ENCODE data around the gene RHOBTB3. TPM values are rescaled to one million over a fixed set of nuclear protein-coding genes. Genes with fewer than 3 reads are reported as not detected.
A peak's percentile ranks its signal among the peaks of the same experiment; 100 is the strongest.

RHOBTB3 gene
- total RNA-seq, 1 experiment from 2014 or later, result 285 TPM

DNA sequence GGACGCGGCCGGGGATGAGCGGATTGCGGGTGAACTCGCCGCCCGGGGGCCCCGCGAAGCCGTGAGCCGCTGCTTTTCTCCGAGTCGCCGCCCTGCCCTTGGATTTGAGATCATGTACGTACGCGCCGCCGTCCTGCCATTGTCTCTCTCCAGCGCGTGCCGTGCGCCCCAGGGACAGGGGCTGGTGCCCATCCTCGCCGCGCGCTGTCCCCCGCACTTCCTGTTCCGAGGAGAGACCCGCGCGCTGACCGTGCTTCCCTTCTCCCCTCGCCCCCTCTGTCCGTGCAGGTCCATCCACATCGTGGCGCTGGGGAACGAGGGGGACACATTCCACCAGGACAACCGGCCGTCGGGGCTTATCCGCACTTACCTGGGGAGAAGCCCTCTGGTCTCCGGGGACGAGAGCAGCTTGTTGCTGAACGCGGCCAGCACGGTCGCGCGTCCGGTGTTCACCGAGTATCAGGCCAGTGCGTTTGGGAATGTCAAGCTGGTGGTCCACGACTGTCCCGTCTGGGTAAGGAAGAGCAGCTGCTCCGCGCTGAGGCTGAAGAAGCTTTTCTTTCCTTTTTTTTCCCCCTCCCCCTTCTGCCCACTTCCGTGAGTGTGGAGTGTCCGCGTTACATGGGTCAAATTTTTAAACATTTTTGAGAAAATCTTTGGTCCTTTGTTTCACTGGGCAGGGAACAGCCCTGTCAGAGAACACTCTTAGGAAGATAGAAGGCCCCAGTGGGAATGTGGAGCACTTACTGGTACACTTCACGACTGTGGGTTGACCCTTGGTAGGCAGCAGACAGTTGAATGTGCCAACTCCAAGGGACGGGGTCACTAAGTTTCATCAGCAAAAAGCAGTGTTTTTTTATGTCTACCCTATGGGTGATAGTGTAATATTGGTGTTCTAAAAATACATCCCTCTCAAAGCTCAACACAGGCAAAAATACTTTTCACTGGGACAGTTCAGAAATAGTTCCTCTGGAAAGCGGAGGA lies 727 bp downstream of the RHOBTB3 start:
- peak; percentile 72 for DNase-seq (ENCODE audit: low read depth)

DNA sequence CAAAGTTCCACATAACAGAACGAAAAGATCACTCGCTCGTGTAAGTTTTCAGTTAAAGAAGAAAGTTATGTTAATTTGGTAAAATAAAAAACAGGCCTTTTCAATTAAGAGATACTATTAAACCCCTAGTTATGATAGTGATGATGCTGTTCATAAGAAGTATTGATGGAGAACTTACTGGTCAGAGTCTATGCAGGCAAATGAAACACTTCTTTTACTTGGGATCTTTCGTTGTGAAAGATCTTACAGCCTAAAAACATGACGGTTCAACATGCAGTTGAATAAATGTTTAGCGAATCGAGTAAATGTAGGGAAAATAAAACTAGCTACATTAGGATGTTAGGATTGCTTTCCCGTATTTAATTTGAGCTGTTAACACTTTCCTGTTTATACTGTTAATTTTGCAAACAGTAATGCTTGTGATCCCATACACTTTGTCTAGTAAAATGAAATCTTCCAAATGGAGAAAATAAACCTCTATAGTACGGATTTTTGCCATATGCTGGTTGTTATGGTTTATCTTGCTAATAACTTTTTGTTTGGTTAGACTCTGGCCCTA lies 2.0 kb downstream of the RHOBTB3 start:
- DNase-seq (ENCODE audit: low read depth), result no peak

DNA sequence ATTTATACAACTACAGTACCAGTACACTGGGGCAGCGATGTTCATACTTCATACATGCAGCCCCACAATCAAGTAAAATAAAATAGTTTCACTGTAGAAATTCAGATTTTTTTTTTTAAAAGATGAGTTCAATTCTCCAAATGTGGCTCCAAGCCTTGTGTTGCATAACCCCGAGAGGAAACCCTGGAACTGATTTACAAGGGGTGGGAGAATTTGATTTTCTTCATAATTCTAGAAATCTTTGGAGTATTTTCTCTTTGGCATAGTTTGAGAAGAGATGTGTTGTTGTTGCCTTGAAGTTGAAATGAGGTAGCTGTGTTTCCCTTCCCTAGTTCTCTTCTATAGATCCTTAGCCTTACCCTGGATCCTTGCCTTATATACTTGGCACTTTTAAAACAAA lies 3.1 kb downstream of the RHOBTB3 start:
- no peak for DNase-seq (ENCODE audit: low read depth)

DNA sequence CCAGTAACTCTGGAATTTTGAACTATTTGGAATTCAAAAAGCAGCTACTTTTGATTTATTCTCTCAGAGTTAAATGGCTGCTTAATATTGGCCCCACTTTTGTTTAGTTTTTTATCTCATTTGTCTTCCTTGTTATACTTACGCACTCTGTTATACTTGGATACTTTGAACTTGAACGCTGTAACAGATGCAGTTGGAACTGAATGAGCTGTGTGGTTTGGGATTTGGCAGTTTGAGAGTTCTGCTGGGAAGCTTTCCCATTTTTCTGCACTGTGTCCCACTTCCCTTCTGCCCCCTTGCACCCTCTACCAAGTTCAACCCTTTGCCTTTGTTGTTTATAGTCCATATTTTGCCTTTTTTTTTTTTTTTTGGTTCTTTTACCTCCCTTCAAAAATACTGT lies 3.8 kb downstream of the RHOBTB3 start:
- DNase-seq (ENCODE audit: low read depth), result peak; percentile 53

DNA sequence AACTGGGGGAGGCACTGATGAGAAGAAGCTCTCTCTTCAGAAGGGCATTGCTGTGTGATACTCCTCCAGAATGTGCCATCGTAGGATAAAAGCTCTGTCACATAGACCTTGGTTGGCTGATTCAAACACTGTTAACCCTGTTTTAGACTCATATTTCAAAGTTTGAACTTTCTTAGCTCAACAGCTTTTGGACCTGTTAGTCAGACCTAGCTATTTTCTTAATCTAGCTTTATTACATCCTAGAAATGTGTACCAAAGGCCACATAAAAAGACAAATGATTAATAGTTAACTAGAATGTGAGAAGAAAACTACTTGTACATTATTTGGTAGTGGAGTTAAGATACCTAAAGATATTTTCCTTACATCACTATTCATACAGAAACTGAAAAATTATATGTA lies 4.3 kb downstream of the RHOBTB3 start:
- no peak for DNase-seq (ENCODE audit: low read depth)

DNA sequence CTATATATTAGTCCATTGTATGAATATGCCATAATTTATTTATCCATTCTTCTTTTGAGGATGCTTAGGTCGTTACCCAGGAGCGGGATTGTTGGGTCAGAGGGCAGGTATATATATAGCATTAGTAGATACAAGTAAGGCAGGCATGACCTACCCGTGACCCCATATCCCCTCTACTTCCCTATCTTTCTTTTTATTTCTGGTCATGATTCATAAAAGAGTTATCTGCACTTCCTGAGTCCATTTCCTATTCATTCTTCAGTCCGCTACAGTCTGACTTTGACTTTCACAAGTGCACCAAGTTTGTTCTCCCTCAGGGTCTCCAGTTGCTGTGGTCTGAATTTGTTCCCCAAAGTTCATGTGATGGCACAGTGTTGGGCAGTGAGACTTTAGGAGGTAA lies 6.9 kb downstream of the RHOBTB3 start:
- no peak for DNase-seq (ENCODE audit: low read depth)

DNA sequence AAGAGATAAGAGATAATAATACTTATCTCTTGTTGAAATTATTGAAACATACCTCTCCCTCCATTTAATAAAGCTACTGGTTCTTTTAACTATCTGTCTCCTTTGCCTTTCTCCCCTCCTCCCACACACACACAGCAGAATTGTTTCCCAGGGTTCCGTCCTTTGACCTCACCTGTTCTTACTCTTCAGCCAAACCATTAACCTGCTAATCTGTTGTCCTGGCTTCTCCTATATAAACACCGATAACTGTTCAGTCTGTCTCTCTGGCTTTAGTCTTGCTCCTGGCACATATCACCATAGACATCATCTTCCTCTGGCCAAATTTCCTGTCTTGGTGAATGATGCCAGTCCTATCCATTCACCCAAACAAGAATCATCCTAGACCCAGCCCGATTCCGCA lies 7.7 kb downstream of the RHOBTB3 start:
- DNase-seq (ENCODE audit: low read depth), result no peak

DNA sequence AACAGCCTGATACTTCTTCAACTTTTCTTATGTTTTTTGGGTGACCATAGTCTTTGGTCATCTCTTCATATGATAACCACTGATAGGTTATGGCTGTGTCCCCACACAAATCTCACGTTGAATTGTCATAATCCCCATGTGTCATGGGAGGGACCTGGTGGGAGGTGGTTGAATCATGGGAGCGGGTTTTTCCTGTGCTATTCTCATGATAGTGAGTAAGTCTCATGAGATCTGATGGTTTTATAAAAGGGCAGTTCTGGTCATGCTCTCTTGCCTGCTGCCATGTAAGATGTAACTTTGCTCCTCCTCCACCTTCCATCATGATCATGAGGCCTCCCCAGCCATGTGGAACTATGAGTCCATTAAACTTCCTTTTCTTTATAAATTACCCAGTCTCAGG lies 8.7 kb downstream of the RHOBTB3 start:
- no peak for DNase-seq (ENCODE audit: low read depth)

DNA sequence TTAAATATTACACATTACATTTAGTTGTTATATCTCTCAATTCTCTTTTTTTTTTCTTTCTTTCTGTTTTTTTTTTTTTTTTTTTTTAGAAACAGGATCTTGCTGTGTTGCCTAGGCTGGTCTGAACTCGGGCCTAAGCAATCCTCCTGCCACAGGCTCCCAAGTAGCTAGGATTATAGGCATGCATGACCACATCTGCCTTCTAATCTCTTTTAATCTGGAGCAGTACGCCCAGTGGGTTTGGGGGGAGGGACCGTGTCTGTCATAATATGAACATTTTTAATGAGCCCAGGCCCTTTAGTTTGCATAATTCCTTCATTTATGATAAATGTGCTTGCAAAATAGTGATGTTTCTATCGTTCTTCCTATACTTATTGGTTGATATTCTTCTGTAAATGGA lies 10.3 kb downstream of the RHOBTB3 start:
- DNase-seq (ENCODE audit: low read depth), result no peak

DNA sequence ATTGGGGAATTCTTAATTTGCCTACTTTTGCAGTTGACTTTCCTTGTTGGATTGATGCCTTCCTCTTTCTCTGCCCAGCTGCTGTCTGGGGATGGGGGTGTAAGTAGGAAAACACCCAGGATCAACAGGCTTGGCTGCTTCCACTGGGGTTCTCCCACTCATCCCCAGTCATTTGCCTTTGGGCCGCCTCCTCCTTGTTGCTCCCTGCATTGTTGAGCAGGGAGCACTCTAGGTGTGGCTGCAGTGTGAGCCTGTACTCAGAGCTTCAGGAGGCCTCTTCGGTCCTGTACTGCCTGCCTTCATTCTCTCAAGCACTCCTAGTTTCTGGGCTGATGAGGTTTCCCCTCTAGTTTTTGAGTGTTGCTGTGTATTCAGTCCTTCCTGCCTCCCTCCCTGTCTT lies 12.1 kb downstream of the RHOBTB3 start:
- no peak for DNase-seq (ENCODE audit: low read depth)

DNA sequence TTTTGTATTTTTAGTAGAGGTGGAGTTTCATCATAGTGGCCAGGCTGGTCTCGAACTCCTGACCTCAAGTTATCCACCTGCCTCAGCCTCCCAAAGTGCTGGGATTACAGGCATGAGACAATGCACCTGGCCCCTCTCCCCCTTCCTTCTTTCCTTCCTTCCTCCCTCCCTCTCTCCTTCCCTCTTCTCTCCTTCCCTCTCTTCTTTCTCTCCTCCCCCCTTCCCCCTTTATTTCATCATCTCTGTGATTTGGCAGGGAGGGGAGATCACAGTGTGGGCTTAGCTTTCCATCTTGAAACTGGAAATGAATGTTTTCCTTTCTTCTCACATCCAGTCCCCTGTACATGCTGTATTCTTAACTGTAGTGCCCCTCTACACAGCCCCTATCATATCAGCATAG lies 12.7 kb downstream of the RHOBTB3 start:
- no peak for DNase-seq (ENCODE audit: low read depth)

DNA sequence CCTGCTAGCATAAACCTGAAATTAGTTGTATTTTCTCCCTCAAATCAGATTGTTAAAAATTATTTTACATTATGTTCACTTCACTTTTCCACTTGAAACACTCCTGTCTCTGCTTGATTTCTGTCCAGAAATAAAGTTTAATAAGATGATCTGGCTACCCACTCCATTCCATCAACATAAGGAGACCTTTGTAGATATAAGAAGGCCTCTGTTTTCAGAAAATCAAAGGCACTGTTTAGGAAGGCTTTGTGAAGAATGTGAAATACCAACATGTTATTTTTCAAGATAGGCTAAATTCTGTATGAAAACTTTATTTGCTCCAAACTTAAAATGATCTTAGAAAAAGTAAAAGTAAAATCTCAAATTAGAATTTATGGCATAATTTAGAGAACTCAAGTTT lies 15.1 kb downstream of the RHOBTB3 start:
- DNase-seq (ENCODE audit: low read depth), result no peak

DNA sequence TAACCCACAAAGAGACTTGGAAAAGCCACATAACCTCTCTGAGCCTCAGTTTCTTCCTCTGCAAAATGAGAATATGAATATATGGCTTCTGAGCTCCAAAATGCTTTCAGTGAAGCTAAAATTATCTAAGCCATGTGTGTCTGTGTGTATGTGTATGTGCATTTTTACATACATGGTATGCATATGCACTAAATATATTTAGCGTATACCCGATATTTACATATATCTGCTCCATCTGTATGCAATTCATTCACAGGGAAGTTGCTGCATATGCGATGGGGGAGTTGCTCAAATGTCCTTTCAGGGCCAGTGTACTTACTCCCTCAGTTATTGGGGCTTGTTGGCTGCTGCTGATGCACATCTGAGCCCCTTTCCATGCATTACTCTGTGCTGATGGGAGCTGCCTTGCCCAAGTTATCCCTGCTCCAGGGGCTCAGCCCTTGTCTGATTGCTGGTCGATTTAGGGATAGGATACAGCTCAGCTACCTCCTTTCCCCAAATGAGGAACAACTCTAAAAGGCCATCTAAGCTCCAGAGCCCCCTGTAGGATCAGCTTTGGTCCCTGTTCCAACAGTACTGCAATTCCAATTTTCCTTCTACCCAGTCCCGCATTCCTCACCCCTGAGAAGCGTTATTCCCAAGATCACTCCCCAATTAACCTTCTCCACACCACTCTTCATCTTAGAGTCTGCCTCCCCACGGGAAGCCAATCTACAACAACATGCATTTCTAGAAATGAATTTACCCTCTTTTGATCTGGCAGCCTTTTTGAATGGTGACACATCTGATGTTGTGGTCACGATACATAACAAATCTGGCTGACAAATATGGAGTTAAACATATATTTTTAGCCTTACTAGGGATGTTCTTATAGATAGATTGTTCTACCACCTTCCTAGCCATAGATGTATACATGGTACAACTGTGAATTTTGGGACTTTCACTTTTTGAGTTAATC lies 15.9 kb downstream of the RHOBTB3 start:
- DNase-seq (ENCODE audit: low read depth), result no peak

DNA sequence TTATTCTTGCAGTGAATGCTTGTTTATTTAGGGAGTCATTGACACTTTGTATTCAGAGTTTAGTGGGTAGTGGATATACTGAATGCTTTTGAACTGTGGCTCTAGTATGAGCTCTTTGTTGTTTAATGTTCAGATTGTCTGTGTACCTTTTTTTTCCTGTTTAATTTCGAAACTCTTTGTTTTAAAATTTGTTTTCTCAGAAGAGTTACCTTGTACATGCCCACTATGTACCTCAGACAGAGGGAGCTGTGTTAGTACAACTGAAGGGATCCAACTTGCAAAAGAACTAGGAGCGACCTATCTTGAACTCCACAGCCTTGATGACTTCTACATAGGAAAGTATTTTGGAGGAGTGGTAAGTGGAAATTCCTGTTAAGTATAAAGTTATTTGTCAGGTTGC lies 17.0 kb downstream of the RHOBTB3 start:
- no peak for DNase-seq (ENCODE audit: low read depth)

DNA sequence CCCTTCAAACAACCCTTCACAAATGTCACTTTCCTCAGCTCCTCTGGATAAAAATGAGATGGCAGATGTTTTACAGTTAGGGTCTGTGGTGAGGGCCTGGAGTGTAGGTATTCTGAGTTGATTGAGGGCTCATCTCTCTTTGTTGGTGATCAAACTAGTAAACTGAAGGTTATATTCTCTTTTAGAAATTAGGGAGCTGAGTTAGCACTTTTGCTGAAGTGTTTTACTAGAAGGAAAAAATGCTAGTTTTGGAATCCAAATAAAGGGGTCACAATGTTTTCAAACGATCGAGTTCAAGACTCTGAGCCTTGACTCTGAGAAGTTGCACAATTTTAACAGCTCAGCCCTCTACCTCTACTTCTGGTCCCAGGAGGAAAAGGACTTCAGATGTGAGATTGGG lies 23.4 kb downstream of the RHOBTB3 start:
- DNase-seq (ENCODE audit: low read depth), result no peak

DNA sequence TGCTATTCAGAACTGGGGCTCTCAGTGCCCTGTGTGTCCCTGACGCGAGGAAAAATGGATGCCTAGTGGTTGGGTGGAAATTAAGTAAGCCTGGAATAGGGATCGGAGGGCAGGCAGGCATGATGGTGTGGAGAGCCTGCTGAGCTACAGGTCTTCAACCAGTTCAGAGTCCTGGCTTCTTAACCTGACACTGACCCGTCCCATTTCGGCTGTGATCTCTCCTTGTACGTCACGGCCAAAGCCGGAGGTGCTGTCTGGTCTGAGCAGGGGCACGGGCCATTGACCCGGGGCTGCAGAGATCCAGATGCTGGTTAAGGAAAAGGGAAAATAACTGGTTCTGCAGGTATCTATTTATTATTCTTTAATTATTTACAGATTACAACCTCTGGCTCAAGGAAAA lies 27.9 kb downstream of the RHOBTB3 start:
- DNase-seq (ENCODE audit: low read depth), result no peak

DNA sequence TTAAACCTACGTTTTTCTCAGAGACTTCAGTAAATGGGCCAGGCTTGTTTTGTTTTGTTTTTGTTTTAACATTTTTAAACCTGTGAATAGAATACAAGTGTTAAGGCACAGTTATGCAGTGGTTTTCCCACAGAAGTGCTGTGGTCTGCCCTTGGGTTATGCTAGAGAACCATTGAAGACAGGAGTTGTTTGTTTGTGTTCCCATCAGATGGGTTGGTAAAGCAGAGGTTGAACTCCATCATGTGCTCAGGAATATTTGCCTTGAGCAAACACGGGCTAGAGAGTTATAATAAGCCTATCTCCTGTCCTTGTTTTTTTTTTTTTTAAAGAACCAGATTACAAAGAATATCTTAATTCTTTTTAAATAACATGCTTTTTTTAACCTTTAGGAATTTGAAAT lies 28.5 kb downstream of the RHOBTB3 start:
- DNase-seq (ENCODE audit: low read depth), result peak; percentile 89

DNA sequence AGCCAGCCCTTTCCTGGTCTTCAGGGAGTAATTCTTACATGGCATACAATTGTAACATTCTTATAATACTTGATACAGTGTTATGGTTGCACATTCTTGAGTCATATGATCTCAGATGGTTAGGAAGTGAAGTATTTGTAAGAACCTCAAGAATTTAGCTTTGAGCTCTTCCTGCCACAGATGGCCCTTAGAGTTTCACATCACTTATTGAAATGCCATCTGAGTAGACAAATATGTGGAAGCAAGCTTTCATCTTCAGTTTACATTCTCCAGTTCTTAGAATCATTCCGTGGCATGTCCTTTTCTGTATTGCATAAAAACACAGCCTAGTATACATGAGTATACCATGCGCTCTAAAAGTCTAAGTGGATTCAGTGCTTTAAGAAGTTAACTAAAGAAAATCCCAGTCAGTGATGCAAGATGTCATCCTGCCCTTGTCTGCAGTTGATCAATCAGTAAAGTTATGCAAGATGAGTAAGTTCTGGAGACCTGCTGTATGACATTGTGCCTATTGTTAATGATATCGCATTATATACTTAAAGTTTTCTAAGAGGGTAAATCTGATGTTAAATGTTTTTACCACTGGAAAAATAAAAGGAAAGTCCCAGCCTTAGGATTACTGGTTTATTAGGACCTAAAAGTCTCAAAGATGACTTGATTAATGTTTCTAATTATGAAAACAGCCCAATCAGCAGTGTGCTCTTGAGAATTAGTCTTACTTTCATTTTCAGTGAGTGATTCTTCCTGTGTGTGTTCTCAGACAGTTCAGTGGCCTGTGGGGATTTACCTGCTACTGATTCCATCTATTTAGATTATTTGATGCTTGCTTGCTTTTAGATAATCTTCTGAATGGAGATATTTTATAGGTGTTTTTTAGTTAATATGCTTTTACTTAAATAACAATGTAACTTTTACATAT lies 29.4 kb downstream of the RHOBTB3 start:
- DNase-seq (ENCODE audit: low read depth), result peak; percentile 96

DNA sequence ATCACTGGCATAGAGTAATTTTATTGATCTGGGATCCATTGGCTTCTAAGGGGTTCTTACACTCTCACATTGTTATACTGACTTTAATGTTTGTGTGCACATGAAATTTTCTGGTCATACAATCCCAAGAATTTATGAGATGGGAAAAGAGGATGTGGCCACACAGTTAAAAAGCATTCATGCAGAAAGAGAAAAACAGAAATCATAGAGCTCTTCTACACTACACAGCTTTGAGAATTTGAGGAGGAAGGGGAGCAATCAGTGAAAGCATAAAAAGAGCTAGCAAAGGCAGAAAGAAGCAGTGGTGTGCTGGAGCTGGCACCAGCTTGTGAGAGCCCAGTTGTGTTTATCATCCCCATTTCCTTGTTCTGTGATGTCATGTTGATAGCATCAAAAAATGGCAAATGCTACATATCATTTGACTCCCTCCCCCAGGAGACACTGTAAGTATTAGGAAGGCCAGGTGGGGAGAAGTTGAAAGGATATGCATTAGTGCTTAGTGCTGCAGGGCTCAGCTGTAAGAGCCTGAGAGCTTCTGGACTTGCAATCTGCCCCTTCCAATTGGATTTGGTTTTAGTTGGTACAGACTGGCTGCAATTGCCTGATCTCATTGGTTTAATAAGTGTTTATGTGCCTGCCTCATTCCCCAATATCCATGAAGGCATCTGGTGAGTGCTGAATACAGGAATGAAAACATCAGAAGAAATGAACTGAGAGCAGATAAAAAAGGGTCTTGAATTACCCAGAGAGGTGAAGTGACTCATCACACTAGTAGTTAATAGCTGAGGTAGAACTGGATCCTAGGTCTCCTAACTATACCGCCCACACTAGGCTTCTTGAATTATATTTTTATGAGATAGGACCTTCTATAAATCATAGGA lies 30.9 kb downstream of the RHOBTB3 start:
- peak; percentile 66 for DNase-seq (ENCODE audit: low read depth)

DNA sequence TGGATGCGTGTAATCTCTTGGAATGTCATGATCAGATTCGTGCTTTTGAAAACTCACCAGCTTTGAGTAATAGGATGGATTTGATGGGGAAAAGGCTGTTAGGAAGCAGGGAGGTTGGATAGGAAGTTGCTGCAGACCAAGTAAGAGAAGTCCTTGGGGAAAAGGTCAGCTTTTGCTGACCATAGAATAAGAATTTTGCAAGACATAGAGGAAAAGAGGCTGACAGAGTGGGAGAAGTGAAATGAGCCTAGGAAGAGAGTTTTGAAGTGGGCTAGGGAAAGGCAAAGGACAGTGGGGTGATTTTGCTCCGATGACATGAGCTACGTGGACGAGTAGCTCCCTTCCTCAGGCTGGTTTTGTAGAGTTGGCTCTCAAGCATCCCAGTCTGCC lies 31.5 kb downstream of the RHOBTB3 start:
- no peak for DNase-seq (ENCODE audit: low read depth)

All from LHCN-M2 (cell line).